Stimulated activated CD4-positive, alpha-beta T cell treated with anti-CD3 and anti-CD28 coated beads, Interleukin-1b, Interleukin-23, amount 100 ng/mL, for 48 hours (primary cell): ENCODE measurements around the gene SULF2.
"Not testable (repeated sequence)": the region's sequence is repeated elsewhere in the genome, so short reads cannot be mapped to it uniquely, and the experiment has no call there.

Experiments used
- DNase-seq: peaks from one replicate; pipeline ENCODE4 v3.0.0-alpha.2; 2020

The SULF2 gene

DNA sequence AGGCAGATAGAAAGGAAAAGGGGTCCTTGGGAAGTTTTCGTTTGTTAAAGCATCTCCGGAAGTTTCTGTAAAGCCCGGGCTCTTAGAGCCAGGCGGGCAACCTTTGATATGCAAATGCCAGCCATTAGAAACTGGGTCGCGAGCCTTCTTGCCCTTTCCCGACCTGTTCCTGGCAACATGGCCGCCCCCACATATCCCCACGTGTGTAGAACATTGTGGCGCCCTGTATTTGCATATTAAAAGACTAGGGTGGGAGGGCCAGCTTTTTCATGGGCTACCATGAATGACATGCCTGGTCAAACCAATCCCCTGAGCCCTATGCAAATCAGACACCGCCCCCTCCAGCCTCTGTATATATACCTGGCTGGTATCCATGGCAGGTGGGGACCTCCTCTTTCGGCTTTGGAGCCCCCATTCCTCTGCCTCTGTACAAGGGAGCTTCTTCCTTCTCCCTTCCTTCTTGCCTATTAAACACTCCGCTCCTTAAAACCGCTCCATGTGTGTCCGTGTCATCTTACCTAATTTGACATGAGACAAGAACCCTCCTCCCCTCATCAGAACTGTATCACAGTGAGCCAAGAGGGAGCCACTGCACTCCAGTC lies 19.0 kb upstream of the SULF2 start:
- not testable (repeated sequence) for DNase-seq

DNA sequence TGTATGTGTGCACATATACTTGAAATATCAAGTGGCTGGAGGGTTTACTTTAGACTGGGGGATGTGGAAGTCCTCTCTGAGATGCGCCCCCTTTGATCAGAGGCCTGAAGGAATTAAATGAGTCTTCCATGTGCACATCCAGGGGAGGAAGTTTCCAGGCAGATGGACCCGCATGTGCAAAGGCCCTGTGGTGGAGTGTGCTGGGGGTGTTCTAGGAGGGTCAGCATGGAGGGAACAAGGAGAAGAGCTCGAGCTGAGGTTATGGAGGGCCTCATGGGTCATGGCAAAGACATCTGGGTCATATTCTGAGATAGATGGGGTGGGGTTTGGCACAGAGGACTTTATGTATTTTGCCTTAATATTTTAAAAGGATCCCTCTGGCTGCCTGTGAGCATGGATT lies 17.7 kb upstream of the SULF2 start:
- DNase-seq: no peak

DNA sequence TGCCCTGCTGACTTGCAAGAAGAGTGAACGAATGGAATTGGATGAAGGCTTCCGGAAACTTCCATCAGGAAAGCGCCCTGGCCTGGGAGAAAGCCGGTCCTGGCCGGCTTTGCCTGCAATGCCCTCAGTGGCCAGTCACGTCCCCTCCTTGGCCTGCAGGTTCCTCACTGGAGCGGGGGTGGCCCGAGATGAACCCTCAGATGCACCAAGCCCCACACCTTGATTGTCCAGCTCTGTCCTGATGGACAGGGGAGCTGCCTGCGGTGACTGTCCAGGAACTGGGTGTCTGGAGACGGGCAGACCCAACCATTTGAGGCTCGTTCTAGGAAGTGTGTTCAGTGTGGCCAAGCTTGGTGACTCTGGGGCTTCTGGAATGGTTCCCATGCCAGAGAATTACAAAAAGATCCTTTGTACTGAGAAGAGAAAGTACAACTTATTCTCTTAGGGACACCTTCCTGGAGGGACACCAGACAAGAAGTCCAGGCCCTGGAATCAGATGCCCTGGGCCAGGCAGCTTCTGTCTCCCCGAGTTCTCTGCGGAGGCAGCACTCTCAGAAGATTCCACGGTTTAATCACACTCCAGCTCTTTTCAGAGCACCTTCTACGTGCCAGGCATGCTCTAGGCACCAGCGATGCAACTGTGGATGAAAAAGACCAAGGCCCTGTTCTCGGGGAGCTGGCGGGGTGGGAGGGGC lies 17.1 kb upstream of the SULF2 start:
- no peak for DNase-seq

DNA sequence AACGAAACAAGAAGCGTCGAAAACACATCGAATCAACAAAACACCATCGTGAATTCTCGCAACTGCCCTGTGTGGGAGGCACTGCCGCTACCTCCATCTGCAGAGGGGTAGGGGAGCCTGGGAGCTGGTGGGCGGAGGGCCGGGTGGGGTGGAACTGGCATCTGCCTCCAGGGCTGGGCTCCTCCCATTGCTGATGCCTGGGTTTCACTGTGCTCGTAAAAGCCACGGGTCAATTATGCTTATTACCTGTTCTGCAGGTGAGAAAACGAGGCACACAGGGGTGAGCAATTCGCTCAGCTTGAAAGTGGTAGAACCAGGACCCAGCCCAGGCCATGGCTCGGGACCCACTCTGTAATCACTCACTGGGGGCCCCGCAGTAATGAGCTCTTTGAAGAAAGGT lies 16.5 kb upstream of the SULF2 start:
- no peak for DNase-seq

DNA sequence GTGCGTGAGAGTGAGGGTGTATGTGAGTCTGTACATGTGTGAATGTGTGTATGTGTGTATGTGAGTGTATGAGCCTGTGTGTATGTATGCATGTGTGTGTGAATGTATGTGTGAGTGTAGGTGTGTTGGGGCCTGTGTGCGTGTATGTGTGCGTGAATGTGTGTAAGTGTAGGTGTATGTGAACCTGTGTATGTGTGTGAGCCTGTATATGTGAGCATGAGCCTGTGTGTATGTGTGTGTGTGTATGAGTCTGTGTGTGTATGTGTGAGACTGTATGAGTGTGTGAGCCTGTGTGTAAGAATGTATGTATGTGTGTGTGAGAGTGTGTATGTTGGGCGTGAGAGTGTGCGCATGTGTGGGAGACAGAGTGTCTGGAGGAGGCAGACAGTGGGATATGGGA lies 15.8 kb upstream of the SULF2 start:
- DNase-seq: no peak

DNA sequence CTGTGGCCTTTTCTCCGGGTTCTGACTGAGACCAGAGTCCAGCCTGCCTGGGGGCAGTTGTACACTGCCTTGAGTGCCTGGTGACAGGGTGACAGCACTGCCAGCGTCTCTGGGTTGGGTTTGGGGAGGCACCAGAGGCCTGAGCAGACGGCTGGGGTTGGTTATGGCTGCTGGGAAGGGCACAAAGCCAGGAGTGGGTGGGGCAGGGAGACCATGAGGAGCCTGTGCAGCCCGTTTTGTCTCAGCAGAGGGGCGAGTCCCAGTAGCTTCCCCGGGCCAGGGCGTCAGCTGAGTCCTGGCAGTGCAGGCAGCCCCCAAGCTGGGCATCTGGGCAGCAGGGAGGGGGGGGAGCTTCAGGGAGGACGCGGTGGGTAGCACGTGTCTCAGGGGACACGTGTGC lies 15.3 kb upstream of the SULF2 start:
- no peak for DNase-seq

DNA sequence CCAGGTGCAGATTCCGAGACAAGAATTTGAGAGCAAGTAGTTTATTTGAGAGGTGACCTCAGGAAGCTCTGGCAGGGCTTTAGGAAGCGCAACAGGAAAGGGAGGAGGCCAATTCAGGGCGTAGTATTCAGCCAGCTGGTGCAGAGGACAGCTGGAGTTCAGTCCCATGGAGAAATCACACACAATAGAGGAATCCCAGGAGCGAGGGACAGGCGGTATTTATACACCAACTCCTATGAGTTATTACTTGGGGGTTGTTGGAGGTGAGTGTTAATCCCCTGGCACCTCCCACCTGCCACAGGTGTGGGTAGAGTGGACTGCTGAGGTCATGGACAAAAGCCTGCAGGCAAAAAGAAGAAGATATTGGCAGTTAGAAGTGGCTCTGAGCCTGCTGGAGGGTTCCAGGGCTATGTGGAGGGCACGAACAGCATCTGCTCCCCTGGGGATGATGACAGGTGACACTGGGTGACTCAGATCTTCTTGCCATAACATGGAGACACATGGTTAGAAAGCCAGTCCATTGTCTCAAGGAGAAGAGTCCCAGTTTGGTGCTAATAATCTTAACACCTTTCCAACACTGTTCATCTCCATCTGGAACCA lies 13.9 kb upstream of the SULF2 start:
- no peak for DNase-seq

DNA sequence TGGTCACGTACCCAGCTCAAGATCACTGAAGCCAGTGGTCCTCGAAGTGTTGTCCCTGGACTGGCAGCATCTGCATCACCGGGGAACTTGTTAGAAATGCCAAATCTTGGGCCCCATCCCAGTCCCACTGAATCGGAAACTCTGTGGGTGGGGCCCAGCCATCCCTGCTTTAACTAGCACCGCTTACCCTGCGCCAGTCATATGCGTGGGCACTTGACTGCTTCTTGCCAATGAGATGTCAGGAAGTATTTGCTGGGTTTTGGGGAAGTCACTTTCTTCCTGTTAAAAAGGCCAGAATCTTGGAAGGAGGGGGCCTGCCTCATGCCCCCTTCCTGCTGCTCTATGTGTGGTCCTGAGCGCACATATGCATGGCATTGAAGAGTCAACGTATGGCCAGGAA lies 11.7 kb upstream of the SULF2 start:
- DNase-seq: no peak

DNA sequence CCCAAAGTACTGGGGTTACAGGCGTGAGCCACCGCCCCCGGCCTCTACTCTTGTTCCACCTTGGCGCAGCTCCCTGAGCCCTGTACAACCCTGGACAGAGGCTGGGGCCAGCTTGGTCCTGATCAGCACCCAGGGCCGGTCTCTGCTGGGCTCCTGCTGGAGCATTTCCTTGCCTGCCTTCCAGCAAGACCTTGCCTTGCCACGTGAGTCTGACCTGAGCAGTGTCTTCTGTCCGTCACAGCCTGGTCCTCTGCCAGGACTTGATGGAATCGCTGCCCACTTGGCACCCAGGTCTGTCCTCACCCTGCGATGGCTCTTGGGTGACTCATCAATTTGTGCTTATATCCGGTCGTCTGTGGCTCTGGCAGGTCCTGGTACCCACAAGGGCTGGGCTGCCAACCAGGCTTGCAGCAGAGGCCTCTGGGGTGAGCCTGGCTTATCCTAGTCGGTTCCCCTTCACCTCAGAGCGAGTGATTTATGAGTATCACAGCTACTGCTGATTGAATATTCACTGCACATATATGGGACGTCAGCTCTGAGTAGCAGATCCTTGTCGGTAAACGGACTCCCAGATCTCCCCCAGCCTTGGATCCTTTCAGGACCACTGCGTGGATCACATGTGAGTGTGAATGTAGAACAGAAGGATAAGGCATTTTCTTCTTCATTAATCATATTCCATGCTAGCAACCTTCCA lies 10.1 kb upstream of the SULF2 start:
- no peak for DNase-seq

DNA sequence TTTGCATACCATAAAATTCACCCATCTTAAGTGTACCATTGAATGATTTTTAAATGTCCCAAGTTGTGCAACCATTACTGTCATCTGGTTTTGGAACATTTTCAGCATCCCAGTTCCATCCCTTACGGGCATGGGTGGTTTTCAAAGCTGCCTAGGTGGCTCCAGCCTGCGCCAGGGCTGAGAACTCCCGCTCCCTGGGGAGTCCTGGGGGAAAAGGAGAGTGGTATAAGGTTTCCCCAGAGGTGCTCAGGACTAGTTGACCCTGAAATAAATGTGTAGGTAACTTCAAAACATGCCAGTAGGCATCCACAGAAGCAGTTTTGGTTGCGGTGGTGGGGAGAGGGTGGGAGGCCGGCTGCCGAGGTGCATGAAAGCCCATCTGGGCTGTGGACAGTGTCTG lies 9.0 kb upstream of the SULF2 start:
- not testable (repeated sequence) for DNase-seq

DNA sequence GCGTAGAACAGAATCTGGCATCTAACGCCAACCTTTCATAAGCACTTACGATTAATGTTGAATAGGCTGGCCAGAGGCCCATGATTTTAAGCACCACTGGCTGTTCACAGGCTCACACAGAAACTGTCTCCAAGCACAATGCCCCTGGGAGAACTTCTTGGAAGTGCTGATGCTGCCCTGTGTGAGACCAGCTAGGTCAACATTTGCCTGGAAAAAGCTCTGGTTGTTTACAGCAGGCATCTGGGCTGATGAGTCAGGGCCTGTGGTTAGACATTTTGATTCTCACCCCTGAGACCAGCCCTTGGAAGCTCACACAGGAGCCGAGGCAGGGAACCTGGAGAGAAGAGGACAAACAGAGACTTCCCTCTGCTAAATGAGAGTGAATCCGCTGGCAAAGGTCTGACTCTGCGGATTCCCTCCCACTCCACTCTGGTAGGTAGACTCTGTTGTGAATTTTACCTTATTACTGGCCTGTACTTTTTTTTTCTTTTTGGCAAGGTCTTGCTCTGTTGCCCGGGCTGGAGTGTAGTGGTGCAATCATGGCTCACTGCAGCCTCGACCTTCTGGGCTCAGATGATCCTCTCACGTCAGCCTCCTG lies 6.8 kb upstream of the SULF2 start:
- DNase-seq: no peak

DNA sequence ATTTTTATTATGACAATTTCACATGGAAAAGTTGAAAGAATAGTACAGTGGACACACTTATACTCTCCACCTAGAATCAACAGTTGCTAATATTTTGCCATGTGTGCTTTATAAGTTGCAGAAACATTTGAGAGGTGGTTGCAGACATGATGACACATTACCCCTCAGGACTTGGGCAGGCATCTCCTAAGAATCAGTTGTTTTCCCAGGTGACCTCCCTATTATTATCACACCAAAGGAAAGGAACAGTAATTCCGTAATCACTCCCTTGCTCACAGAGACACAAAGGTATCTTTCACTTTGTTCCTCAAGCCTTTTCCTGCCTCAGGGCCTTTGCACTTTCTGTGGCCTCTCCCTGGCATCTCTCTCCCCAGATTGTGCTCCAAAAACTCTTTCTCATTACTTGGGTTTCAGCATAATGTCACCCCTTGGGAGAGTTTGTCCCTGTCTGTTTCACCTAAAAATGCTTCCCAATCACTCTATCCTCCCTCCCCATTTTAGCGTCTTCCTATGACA lies 5.9 kb upstream of the SULF2 start:
- no peak for DNase-seq

DNA sequence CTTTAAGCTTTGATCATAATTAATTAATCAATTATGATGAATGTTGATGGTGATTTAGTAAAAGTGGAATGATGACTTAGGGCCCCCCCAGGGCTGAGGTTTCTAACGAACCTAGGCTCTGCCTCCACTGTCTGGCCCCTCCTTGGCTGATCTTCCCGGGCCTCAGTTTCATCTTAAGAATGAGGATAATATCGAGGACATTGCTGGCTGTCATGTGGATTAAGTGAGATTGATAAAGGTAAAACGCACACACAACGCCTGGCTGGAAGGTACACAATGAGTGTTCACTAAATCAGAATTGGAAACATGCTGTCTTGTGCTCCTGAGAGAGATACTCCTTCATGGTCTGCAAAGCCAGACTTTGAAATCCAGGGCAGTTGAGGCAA lies 5.3 kb upstream of the SULF2 start:
- DNase-seq: no peak

DNA sequence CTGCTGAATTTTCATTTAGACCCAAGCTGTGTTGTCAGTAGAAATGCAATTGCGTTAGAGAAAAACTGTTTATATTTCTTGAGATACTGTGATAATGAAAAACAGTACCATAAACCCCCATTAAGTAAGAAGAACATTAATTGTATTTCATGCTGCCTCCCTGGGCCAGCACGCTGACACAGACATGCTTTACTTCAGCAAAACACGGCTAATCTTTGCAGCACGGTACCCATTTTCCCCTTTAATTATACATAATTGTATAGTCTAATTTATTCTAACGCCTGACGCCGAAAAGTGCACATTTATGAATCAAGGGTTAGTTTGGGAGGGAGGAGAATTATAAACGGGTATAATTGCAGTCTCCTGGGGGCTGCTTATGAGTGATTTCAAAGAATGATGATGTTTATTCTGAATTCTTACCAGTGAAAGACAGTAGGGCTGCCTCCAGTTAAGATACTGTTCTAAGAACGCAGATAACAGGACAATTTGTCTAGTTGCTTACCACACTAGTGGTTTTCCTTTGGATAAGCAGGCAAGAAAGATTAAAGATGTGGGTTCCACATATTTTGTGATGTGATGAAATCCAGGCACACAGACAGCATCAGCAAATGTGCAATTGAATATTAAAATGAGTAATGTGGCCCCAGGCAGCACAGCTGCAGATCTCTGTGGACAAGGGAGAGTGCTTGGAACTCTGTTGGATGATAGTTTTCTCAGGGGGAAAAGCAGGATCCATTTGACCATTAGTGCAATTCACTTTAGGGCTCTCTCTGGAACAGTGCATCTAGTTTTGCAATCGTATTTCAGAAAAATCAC lies 4.7 kb upstream of the SULF2 start:
- DNase-seq: no peak

DNA sequence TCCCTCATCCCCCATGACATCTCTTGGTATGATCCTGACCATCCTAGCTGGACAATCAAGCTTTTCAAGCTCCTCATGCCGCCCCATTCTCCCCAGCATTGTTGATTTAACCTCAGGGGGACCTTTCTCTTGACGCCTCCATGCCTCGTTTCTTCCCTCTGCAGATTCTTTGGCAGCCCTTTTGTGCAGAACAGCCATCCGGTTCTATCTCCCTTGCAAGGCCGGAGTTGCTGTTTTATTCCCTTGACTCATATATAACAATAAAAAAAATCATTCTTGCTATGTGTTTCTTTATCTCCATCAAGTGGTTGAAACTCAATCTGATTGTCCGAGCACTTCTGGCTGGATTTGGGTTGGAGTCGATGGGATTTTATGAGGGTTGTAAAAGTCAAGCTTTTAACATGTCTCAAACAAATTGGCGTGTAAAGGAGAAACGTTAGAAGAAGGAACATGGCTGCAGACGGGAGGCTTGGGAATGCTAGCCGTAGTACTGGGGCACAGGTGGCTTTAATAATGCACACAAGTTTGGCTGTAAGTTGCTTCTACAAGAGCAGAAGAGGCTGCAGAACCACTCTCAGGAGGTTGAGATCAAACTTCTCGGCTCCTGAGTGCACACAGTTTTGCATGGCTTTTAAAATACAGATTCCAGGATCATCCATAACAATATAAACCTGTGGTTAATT lies 3.9 kb upstream of the SULF2 start:
- DNase-seq: no peak

DNA sequence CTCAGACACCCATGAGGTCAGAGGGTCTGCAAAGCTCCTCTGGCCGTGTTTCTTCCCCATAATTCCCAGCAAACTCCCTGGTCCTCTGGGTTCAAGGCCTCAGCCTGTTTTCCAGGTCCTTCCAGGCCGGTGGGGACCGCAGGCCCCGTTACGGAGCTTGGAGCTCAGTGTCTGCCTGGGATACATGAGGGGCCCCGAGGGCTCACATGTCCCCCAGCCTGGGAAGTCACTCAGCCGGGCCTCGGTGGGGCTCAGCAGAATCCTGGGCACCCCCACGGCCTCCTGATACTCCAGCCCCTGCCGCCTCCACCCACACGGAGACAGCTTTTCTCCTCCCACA lies 3.4 kb upstream of the SULF2 start:
- DNase-seq: no peak

DNA sequence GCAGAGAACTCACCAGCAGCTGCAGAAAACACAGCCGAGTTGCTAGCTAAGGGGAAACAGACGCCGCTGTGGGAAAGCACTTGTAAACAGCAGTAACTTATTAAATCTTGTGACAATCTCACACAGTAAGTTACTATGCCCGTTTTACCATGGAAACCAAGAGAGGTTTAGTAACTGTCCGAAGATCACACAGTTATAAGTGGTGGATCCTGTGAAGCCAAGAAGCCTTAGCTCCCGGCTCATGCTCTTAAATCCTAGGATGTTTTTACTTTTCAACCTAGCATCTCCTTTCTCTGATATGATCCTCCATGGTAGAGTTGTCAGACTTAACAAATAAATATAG lies 1.5 kb upstream of the SULF2 start:
- no peak for DNase-seq

DNA sequence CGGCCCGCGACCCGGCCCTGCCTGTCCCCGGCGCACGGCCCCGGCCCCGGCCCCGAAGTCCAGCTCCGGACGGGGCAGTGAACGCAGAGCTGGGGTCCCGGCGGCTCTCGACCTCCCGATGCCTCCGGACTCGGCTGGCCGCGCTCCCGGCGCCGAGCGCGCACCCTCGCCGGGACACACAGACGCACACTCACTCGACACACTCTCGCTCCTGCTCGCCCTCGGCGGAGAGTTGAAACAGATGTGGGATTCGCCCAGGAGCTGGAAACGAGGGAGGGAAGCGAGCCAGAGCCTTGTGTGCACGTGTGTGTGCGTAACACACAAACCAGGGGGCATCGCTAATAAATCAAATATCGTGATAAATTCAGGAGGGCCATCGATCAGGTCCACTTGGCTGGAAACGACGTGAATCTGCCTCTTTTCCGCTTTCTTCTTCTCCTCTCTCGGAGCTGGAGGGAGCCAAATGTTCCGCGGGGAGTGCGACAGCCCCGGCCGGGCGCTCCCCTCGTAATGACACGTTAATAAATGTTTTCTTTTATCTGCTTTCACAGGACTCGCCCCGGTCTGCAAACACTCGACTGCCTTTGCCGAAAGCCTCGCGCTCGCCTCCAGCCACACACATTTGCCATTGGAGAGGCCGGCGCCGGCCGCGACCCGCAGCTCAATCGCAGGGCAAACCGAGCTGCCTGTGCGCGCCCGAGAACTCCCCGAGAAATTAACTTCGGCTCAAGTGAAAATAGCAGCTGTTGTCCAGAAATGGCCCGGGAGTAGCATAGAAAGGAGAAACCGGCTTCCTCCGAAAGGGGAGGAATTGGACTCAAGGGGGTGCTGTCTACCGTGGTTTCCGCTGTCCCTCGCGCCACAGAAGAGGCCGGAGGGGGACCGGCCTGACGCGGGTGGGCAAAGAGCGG lies 828 bp upstream of the SULF2 start:
- DNase-seq: no peak

DNA sequence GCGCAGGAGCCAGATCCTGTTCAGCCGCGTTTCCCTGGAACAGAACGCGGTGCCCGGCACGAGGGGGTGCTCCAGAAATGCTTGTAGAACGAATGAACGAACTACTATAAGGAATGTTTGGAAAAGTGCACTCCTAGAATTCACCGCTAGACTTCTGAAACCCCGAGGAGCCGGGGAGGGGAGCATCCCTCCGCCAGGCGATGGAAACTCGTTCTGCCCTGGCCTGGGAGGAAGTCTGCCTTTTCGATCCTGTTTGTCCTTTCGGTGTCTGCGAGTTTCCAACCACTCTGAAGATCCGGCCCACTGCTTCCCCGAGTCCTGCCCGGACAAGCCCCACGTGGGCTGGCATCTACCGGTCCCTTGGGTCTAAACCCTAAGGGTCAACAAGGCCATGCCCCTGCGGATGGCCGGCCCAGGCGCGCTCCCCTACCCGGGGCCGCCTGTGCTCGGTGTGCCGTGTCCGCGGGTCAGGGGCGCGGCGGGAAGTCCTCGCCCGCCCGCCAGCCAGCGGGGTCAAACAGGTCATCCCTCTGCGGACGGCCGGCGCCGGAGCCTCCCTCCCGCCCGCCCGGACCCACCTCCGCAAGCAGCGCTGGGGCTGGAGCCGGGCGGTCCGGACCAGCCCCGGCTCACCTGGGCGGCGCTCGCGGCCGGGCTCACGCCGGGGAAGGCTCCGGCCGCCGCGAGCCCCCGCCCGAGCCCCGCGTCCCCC lies 526 bp downstream of the SULF2 start:
- DNase-seq: no peak

DNA sequence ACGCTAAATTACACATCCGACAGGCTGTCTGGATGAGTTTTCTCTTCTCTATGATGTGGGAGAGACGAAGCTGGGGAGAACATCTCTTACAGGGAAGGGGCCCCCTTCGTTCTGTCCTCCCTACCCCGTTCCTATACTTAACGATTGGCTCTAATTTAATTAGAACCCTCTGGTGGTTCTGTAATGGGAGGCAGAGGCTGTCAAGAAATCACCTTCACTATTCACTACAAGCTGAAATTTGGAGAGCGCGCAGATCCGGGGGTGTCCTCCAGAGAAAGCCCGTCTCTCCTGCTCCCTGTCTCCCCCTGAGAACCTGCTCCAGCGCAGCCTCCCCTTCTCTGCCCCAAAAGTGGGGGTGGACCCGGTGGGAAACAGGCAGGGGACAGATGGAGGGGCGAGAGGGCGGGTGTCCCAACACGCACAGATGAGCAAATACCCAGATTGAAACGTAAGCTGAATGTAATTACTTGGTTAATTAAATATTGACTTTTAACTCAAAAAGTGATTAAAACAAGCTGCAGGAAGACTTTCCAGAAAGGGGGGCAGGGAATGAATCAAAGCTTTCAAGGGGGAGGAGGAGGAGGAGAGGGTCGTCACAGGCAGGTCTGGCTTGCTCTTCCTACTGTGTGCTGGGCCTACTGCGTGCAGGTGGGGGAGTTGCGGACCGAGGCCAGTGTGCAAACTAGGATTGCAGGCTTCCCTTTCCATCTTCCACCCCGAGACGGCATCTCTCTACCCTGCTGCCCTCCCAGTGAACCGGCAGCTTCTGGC lies 1.3 kb downstream of the SULF2 start:
- DNase-seq: no peak
